ENCODE measurements around the gene KLHL30. TPM values are rescaled to one million over a fixed set of nuclear protein-coding genes. Genes with fewer than 3 reads are reported as not detected.
"Not testable (repeated sequence)": the region's sequence is repeated elsewhere in the genome, so short reads cannot be mapped to it uniquely, and the experiment has no call there.

The KLHL30 gene
- total and polyA plus RNA-seq, 4 experiments from 2014 or later = not detected

DNA sequence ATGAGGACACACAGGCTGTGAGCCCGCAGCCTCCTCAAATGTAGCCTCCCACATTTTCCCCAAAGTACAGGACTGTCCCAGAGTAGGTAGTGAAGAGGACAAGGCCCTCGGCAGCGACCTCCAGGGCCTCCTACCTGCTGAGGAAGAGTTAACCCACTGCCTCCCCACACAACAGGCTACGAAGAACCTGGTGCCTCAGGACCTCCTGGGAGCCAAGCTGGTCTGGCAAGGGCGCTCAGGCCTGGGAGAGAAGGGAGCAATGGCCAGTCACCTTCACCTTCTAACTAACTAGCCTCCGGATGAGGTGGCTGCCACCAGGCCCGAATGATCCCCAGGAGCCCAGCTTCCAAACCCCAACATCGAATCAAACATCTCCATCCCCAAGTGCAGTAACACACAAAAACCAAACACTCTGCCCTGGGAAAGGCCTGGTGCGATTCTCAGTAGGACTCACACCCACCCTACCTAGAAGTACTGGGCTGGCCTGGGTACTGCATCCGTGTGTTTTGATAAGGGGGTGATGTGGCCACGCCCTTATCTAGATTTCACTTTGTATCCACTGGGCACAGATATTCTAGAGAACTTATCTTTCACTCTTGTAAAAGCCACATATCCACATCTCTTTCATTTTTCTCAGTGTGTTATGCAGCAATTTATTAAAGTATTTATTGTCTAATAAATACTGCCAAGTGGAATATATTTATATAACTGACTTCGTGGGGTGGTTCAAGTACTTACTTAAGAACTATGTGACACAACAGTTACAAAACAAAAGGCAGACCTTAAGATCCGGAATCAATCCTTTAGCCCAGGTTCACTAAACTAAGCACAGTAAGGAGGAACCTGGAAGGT, 30.0 kb downstream of the KLHL30 start:
- no peaks in the 10 kb centered on the region for H3K9me3 ChIP-seq (ENCODE audit: control insufficient read depth in 1 of 2, low read length in 2 of 2)
- H3K36me3 ChIP-seq (ENCODE audit: insufficient read depth, low read length) = peaks cover 40% of the 10 kb centered on the region
- H3K4me1 Mint-ChIP-seq = peaks cover 0 to 9% (median 6%) of the 10 kb centered on the region in 4 donors
- ChIA-PET CTCF (ENCODE audit: partially characterized antibody) (no interaction called here), POLR2A (ENCODE audit: partially characterized antibody) (no interaction called here)
- peak overlapping the region in 2 of 7 donors; percentile 23 to 38 for H3K27ac Mint-ChIP-seq
- H3K27ac ChIP-seq (ENCODE audit: low read depth, low read length) = no peak overlapping the region
- H3K4me3 Mint-ChIP-seq = no peak overlapping the region
- peaks cover 36 to 50% of the 10 kb centered on the region in 2 donors for H3K36me3 Mint-ChIP-seq
- peaks cover 7 to 8% of the 10 kb centered on the region in 2 donors for H3K27me3 Mint-ChIP-seq
- DNase-seq = no peak
- H3K9me3 Mint-ChIP-seq = no peaks in the 10 kb centered on the region
- H3K4me3 ChIP-seq (ENCODE audit: low read length in 2 of 2) = no peak overlapping the region
- H3K27me3 ChIP-seq (ENCODE audit: insufficient read depth, low read length) = no peaks in the 10 kb centered on the region
- intact Hi-C loops (cut with micrococcal nuclease) = no loop called here
- H3K4me1 ChIP-seq (ENCODE audit: insufficient read depth, low read length) = no peaks in the 10 kb centered on the region

DNA sequence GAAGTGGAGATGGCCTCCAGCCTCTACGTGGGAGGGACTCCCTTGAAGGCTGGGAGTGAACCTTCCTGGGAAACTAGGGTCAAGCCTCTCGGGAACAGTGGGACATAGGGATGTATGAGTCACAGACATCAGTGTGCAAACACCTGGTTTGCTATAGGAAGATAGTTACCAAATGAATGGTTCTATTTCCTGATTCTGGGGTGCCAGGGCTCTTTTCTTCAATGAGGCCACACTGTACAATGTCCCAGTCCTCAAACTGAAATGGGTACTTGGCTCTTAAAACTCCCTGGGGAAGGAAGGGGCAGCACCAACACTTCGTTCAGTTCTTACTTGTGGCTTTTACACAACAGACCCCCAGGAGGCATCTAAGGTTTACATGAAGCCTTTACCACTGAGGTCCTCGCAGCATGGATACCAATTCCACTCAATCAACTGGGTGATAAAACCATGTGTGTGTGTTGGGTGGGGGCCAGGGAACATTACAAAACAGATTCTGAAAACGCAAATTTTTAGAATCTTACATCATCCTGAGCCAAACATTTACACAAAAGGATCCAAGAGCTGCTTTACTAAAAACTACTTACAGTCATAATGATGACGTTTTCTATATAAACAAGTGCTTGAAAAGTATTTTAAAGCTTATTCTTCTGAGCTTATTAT, 30.7 kb downstream of the KLHL30 start:
- Histone ChIP-seq H3K27ac (ENCODE audit: low read depth, low read length) (no peak overlapping the region), H3K36me3 (ENCODE audit: insufficient read depth, low read length) (peaks cover 48% of the 10 kb centered on the region), H3K4me3 (ENCODE audit: low read length in 2 of 2) (no peak overlapping the region), H3K27me3 (ENCODE audit: insufficient read depth, low read length) (no peaks in the 10 kb centered on the region), H3K4me1 (ENCODE audit: insufficient read depth, low read length) (no peaks in the 10 kb centered on the region), H3K9me3 (ENCODE audit: control insufficient read depth in 1 of 2, low read length in 2 of 2) (no peaks in the 10 kb centered on the region)
- Mint-ChIP-seq H3K4me1 (peaks cover 0 to 9% (median 6%) of the 10 kb centered on the region in 4 donors), H3K27me3 (peaks cover 7 to 8% of the 10 kb centered on the region in 2 donors), H3K9me3 (no peaks in the 10 kb centered on the region), H3K36me3 (peaks cover 39 to 57% of the 10 kb centered on the region in 2 donors), H3K4me3 (no peak overlapping the region), H3K27ac (peak overlapping the region in 2 of 7 donors; percentile 23 to 38)
- CTCF ChIA-PET (ENCODE audit: partially characterized antibody) = no interaction called here
- POLR2A ChIA-PET (ENCODE audit: partially characterized antibody) = no interaction called here
- intact Hi-C loops (cut with micrococcal nuclease) = no loop called here
- no peak for DNase-seq

DNA sequence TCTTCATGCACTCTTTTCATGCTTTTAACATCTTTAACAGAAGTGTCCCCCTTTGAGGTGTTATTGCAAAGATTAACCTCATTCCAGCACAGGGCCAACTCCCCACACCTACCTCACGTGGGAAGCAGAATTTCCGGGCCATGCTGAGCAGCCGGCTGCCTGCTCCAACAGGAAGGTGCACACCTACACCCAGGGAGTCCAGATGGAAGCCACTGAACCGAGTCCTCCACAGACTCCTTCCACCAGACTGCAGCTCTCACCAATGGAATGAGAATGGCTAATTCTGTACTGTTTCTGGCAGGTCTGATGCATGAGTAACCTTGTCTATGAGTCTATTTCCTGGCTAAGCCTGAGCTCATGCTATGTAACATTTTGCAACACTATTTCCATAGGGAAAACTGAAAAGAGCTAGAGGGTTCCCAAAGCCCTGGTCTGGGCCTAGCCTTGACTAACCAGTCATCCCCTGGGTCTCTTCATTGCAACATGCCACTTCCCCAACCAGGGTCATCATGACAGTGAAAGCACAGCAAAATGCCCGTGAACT, 31.3 kb downstream of the KLHL30 start:
- Mint-ChIP-seq H3K9me3 (no peaks in the 10 kb centered on the region), H3K27me3 (peaks cover 5% of the 10 kb centered on the region in 2 donors), H3K27ac (peak overlapping the region in 3 of 7 donors; percentile 12 to 39 (median 16)), H3K4me3 (no peak overlapping the region), H3K36me3 (peaks cover 39 to 62% of the 10 kb centered on the region in 2 donors), H3K4me1 (peaks cover 0 to 8% (median 3%) of the 10 kb centered on the region in 4 donors)
- no peaks in the 10 kb centered on the region for H3K9me3 ChIP-seq (ENCODE audit: control insufficient read depth in 1 of 2, low read length in 2 of 2)
- H3K4me3 ChIP-seq (ENCODE audit: low read length in 2 of 2) = no peak overlapping the region
- ChIA-PET POLR2A (ENCODE audit: partially characterized antibody) (no interaction called here), CTCF (ENCODE audit: partially characterized antibody) (no interaction called here)
- H3K4me1 ChIP-seq (ENCODE audit: insufficient read depth, low read length) = no peaks in the 10 kb centered on the region
- peaks cover 54% of the 10 kb centered on the region for H3K36me3 ChIP-seq (ENCODE audit: insufficient read depth, low read length)
- no peak for DNase-seq
- intact Hi-C loops (cut with micrococcal nuclease) = no loop called here
- H3K27me3 ChIP-seq (ENCODE audit: insufficient read depth, low read length) = no peaks in the 10 kb centered on the region
- H3K27ac ChIP-seq (ENCODE audit: low read depth, low read length) = no peak overlapping the region

DNA sequence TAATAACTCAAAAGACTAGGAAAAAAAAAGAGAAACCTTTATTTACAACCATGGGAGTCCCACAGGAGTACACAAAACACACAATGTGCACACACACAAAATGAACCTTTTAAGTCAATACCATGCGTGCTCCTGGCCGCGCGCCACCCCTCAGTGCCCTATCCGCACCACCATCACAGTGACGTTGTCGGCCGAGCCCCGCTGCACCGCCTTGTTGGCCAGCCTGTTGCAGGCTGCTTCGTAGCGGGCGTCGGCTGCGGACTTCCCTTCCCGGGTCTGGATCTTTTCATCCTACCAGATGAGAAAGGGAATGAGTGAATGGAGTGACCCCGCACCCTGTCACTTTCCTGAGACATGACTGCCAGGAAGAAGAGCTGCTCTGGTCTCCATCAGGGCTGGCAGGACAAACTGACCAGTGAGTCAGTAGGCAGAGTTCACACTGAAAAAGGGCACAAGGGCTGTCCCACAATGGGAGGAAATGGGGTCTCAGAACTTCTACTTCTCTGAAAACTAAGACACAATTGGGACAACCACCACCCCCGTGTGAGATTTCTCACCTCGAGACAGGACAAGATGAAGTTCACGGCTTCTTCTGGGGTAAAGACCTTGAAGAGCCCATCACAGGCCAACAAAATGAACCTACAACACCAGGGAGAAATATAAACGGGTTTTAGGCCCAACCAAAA, 32.1 kb downstream of the KLHL30 start:
- H3K27ac ChIP-seq (ENCODE audit: low read depth, low read length) = no peak overlapping the region
- POLR2A ChIA-PET (ENCODE audit: partially characterized antibody) = no interaction called here
- no peaks in the 10 kb centered on the region for H3K27me3 Mint-ChIP-seq
- H3K4me3 Mint-ChIP-seq = no peak overlapping the region
- peaks cover 39 to 68% of the 10 kb centered on the region in 2 donors for H3K36me3 Mint-ChIP-seq
- CTCF ChIA-PET (ENCODE audit: partially characterized antibody) = no interaction called here
- no peak for DNase-seq
- H3K36me3 ChIP-seq (ENCODE audit: insufficient read depth, low read length) = peaks cover 55% of the 10 kb centered on the region
- H3K9me3 ChIP-seq (ENCODE audit: control insufficient read depth in 1 of 2, low read length in 2 of 2) = no peaks in the 10 kb centered on the region
- H3K4me3 ChIP-seq (ENCODE audit: low read length in 2 of 2) = no peak overlapping the region
- H3K4me1 ChIP-seq (ENCODE audit: insufficient read depth, low read length) = no peaks in the 10 kb centered on the region
- H3K9me3 Mint-ChIP-seq = no peaks in the 10 kb centered on the region
- intact Hi-C loops (cut with micrococcal nuclease) = no loop called here
- no peaks in the 10 kb centered on the region for H3K27me3 ChIP-seq (ENCODE audit: insufficient read depth, low read length)
- peak overlapping the region in 1 of 7 donors; percentile 39 for H3K27ac Mint-ChIP-seq
- H3K4me1 Mint-ChIP-seq = peaks cover 0 to under 1% (median 0%) of the 10 kb centered on the region in 4 donors

DNA sequence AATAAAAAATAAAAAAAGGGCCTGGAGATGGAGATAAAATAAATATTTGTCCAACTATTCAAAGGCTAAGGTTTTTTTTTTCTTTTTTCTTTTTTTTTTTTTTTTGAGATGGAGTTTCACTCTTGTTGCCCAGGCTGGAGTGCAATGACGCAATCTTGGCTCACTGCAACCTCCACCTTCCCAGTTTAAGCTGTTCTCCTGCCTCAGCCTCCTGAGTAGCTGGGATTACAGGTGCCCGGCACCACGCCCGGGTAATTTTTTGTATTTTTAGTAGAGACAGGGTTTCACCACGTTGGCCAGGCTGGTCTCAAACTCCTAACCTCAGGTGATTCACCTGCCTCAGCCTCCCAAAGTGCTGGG, 32.6 kb downstream of the KLHL30 start:
- CTCF ChIA-PET (ENCODE audit: partially characterized antibody) = not testable (repeated sequence)

DNA sequence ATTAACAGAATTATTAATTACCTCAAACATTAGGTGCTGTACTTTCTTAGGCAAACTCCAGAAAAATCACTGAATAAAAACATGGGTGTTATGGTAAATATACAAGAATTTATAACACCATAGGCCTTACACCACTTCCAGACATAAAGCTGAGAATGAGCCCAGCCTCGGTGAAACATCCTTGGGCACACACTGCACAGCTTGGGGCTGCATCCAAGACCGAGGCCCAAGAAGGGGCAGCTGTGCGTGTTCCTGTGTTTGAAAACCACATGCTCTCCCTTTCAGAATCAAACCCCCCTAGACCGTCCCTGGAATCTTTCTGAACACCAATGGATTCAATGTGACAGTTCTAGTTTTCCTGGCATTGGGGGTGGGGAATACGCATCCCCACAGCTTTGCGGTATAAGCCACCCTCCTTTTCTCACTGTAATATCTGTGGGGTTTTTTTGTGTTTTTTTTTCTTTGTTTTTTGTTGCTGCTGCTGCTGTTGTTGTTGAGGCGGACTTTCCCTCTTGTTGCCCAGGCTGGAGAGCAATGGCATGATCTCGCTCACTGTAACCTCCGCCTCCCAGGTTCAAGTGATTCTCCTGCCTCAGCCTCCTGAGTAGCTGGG, 33.2 kb downstream of the KLHL30 start:
- no peak overlapping the region for H3K4me3 ChIP-seq (ENCODE audit: low read length in 2 of 2)
- H3K27me3 ChIP-seq (ENCODE audit: insufficient read depth, low read length) = no peaks in the 10 kb centered on the region
- ChIA-PET CTCF (ENCODE audit: partially characterized antibody) (no interaction called here), POLR2A (ENCODE audit: partially characterized antibody) (no interaction called here)
- Mint-ChIP-seq H3K27ac (no peak overlapping the region), H3K4me3 (no peak overlapping the region), H3K27me3 (no peaks in the 10 kb centered on the region), H3K36me3 (peaks cover 44 to 78% of the 10 kb centered on the region in 2 donors), H3K4me1 (no peaks in the 10 kb centered on the region), H3K9me3 (no peaks in the 10 kb centered on the region)
- H3K4me1 ChIP-seq (ENCODE audit: insufficient read depth, low read length) = no peaks in the 10 kb centered on the region
- H3K36me3 ChIP-seq (ENCODE audit: insufficient read depth, low read length) = peaks cover 60% of the 10 kb centered on the region
- no peak overlapping the region for H3K27ac ChIP-seq (ENCODE audit: low read depth, low read length)
- intact Hi-C loops (cut with micrococcal nuclease) = no loop called here
- no peak for DNase-seq
- no peaks in the 10 kb centered on the region for H3K9me3 ChIP-seq (ENCODE audit: control insufficient read depth in 1 of 2, low read length in 2 of 2)

More for the DNA sequence above, 32.6 kb downstream of the KLHL30 start:
- H3K4me3 ChIP-seq (ENCODE audit: low read length in 2 of 2); H3K4me3 Mint-ChIP-seq; H3K27me3 ChIP-seq (ENCODE audit: insufficient read depth, low read length); H3K4me1 Mint-ChIP-seq; H3K9me3 ChIP-seq (ENCODE audit: control insufficient read depth in 1 of 2, low read length in 2 of 2); H3K4me1 ChIP-seq (ENCODE audit: insufficient read depth, low read length); H3K27me3 Mint-ChIP-seq; DNase-seq; H3K9me3 Mint-ChIP-seq; H3K27ac Mint-ChIP-seq; H3K27ac ChIP-seq (ENCODE audit: low read depth, low read length); POLR2A ChIA-PET (ENCODE audit: partially characterized antibody); intact Hi-C loops (cut with micrococcal nuclease): not testable (repeated sequence)
- peaks cover 55% of the 10 kb centered on the region for H3K36me3 ChIP-seq (ENCODE audit: insufficient read depth, low read length)
- peaks cover 39 to 72% of the 10 kb centered on the region in 2 donors for H3K36me3 Mint-ChIP-seq

DNA sequence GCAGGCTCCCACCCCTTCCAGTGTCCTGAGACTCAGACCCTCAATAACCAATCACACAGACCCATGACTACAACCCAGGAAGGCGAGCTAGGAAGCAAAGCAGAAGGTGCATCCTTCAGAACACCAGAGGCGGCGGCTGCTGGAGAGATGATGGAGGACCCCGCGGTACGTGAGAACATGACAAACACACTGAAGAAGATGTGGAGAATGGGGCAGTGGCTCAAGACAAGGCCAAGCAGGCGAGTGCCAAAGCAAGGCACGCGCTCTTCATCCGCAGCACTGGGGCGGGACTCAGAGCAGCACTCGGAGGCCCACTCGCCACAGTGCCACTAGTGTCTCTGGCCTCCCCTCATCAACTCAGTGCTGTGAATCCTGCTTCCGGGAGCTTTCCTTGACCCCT, 34.0 kb downstream of the KLHL30 start:
- no peak overlapping the region for H3K4me3 Mint-ChIP-seq

More for the DNA sequence above, 34.0 kb downstream of the KLHL30 start:
- no peak for DNase-seq
- H3K4me3 ChIP-seq (ENCODE audit: low read length in 2 of 2) = no peak overlapping the region
- peaks cover 52 to 84% of the 10 kb centered on the region in 2 donors for H3K36me3 Mint-ChIP-seq
- no peaks in the 10 kb centered on the region for H3K9me3 ChIP-seq (ENCODE audit: control insufficient read depth in 1 of 2, low read length in 2 of 2)
- H3K27ac Mint-ChIP-seq = peak overlapping the region in 2 of 7 donors; percentile 46 to 82
- no peaks in the 10 kb centered on the region for H3K9me3 Mint-ChIP-seq
- no peaks in the 10 kb centered on the region for H3K4me1 ChIP-seq (ENCODE audit: insufficient read depth, low read length)
- no peaks in the 10 kb centered on the region for H3K27me3 Mint-ChIP-seq
- ChIA-PET POLR2A (ENCODE audit: partially characterized antibody) (no interaction called here), CTCF (ENCODE audit: partially characterized antibody) (no interaction called here)
- no peaks in the 10 kb centered on the region for H3K27me3 ChIP-seq (ENCODE audit: insufficient read depth, low read length)
- no peaks in the 10 kb centered on the region for H3K4me1 Mint-ChIP-seq
- H3K27ac ChIP-seq (ENCODE audit: low read depth, low read length) = no peak overlapping the region
- intact Hi-C loops (cut with micrococcal nuclease) = no loop called here
- peaks cover 66% of the 10 kb centered on the region for H3K36me3 ChIP-seq (ENCODE audit: insufficient read depth, low read length)
